ENCODE measurements around the gene PYGB.

Gene PYGB

GRCh38 chr20:25270829-25271251 lies 23.0 kb downstream of the PYGB start:
- no peaks in the 10 kb centered on the region for H3K27me3 ChIP-seq (ENCODE audit: insufficient read depth, low read length)
- H3K4me1 ChIP-seq (ENCODE audit: insufficient read depth, low read length) = no peaks in the 10 kb centered on the region
- H3K9me3 ChIP-seq (ENCODE audit: insufficient read depth, low read depth, low read length) = no peaks in the 10 kb centered on the region
- H3K9ac ChIP-seq (ENCODE audit: low read depth, low read length) = no peak overlapping the region
- no peak overlapping the region for H3K27ac ChIP-seq (ENCODE audit: low read length)
- no peak overlapping the region for H3K4me3 ChIP-seq (ENCODE audit: low read length)
- H3K36me3 ChIP-seq (ENCODE audit: insufficient read depth, low read depth, low read length) = peaks cover 57% of the 10 kb centered on the region

- Histone ChIP-seq H3K27ac (ENCODE audit: low read length) (no peak overlapping the region), H3K4me3 (ENCODE audit: low read length) (no peak overlapping the region), H3K9me3 (ENCODE audit: insufficient read depth, low read depth, low read length) (no peaks in the 10 kb centered on the region), H3K4me1 (ENCODE audit: insufficient read depth, low read length) (no peaks in the 10 kb centered on the region), H3K36me3 (ENCODE audit: insufficient read depth, low read depth, low read length) (peaks cover 59% of the 10 kb centered on the region), H3K9ac (ENCODE audit: low read depth, low read length) (no peak overlapping the region), H3K27me3 (ENCODE audit: insufficient read depth, low read length) (no peaks in the 10 kb centered on the region)
These were observed 23.8 kb downstream of the PYGB start for GRCh38 chr20:25271486-25272222.

- Histone ChIP-seq H3K27me3 (ENCODE audit: insufficient read depth, low read length) (no peaks in the 10 kb centered on the region), H3K27ac (ENCODE audit: low read length) (no peak overlapping the region), H3K4me3 (ENCODE audit: low read length) (no peak overlapping the region), H3K36me3 (ENCODE audit: insufficient read depth, low read depth, low read length) (peaks cover 66% of the 10 kb centered on the region), H3K9me3 (ENCODE audit: insufficient read depth, low read depth, low read length) (no peaks in the 10 kb centered on the region), H3K9ac (ENCODE audit: low read depth, low read length) (no peak overlapping the region), H3K4me1 (ENCODE audit: insufficient read depth, low read length) (no peaks in the 10 kb centered on the region)
These were observed 24.5 kb downstream of the PYGB start for GRCh38 chr20:25272223-25273000.

GRCh38 chr20:25273046-25273445 lies 25.2 kb downstream of the PYGB start:
- Histone ChIP-seq H3K4me1 (ENCODE audit: insufficient read depth, low read length) (no peaks in the 10 kb centered on the region), H3K9ac (ENCODE audit: low read depth, low read length) (no peak overlapping the region), H3K27ac (ENCODE audit: low read length) (no peak overlapping the region), H3K36me3 (ENCODE audit: insufficient read depth, low read depth, low read length) (peaks cover 73% of the 10 kb centered on the region), H3K27me3 (ENCODE audit: insufficient read depth, low read length) (no peaks in the 10 kb centered on the region), H3K9me3 (ENCODE audit: insufficient read depth, low read depth, low read length) (no peaks in the 10 kb centered on the region), H3K4me3 (ENCODE audit: low read length) (no peak overlapping the region)

- Histone ChIP-seq H3K27me3 (ENCODE audit: insufficient read depth, low read length) (no peaks in the 10 kb centered on the region), H3K36me3 (ENCODE audit: insufficient read depth, low read depth, low read length) (peaks cover 72% of the 10 kb centered on the region), H3K4me1 (ENCODE audit: insufficient read depth, low read length) (no peaks in the 10 kb centered on the region), H3K4me3 (ENCODE audit: low read length) (no peak overlapping the region), H3K27ac (ENCODE audit: low read length) (no peak overlapping the region), H3K9ac (ENCODE audit: low read depth, low read length) (no peak overlapping the region), H3K9me3 (ENCODE audit: insufficient read depth, low read depth, low read length) (no peaks in the 10 kb centered on the region)
These were observed 25.9 kb downstream of the PYGB start for GRCh38 chr20:25273541-25274358.

- Histone ChIP-seq H3K9ac (ENCODE audit: low read depth, low read length) (no peak overlapping the region), H3K27ac (ENCODE audit: low read length) (no peak overlapping the region), H3K4me1 (ENCODE audit: insufficient read depth, low read length) (no peaks in the 10 kb centered on the region), H3K27me3 (ENCODE audit: insufficient read depth, low read length) (no peaks in the 10 kb centered on the region), H3K9me3 (ENCODE audit: insufficient read depth, low read depth, low read length) (no peaks in the 10 kb centered on the region), H3K36me3 (ENCODE audit: insufficient read depth, low read depth, low read length) (peaks cover 64% of the 10 kb centered on the region), H3K4me3 (ENCODE audit: low read length) (no peak overlapping the region)
These were observed 26.6 kb downstream of the PYGB start for GRCh38 chr20:25274481-25274880.

GRCh38 chr20:25274891-25275812 lies 27.3 kb downstream of the PYGB start:
- no peak overlapping the region for H3K4me3 ChIP-seq (ENCODE audit: low read length)
- no peaks in the 10 kb centered on the region for H3K9me3 ChIP-seq (ENCODE audit: insufficient read depth, low read depth, low read length)
- no peaks in the 10 kb centered on the region for H3K4me1 ChIP-seq (ENCODE audit: insufficient read depth, low read length)
- peaks cover 67% of the 10 kb centered on the region for H3K36me3 ChIP-seq (ENCODE audit: insufficient read depth, low read depth, low read length)
- no peak overlapping the region for H3K9ac ChIP-seq (ENCODE audit: low read depth, low read length)
- H3K27ac ChIP-seq (ENCODE audit: low read length) = no peak overlapping the region
- H3K27me3 ChIP-seq (ENCODE audit: insufficient read depth, low read length) = no peaks in the 10 kb centered on the region

- H3K9ac ChIP-seq (ENCODE audit: low read depth, low read length) = no peak overlapping the region
- H3K27ac ChIP-seq (ENCODE audit: low read length) = no peak overlapping the region
- H3K27me3 ChIP-seq (ENCODE audit: insufficient read depth, low read length) = no peaks in the 10 kb centered on the region
- no peak overlapping the region for H3K4me3 ChIP-seq (ENCODE audit: low read length)
- no peaks in the 10 kb centered on the region for H3K4me1 ChIP-seq (ENCODE audit: insufficient read depth, low read length)
- no peaks in the 10 kb centered on the region for H3K9me3 ChIP-seq (ENCODE audit: insufficient read depth, low read depth, low read length)
- H3K36me3 ChIP-seq (ENCODE audit: insufficient read depth, low read depth, low read length) = peaks cover 70% of the 10 kb centered on the region
These were observed 28.1 kb downstream of the PYGB start for GRCh38 chr20:25275813-25276532.

GRCh38 chr20:25276533-25277050 lies 28.7 kb downstream of the PYGB start:
- H3K9ac ChIP-seq (ENCODE audit: low read depth, low read length) = no peak overlapping the region
- H3K36me3 ChIP-seq (ENCODE audit: insufficient read depth, low read depth, low read length) = peaks cover 67% of the 10 kb centered on the region
- no peaks in the 10 kb centered on the region for H3K9me3 ChIP-seq (ENCODE audit: insufficient read depth, low read depth, low read length)
- H3K27ac ChIP-seq (ENCODE audit: low read length) = no peak overlapping the region
- H3K27me3 ChIP-seq (ENCODE audit: insufficient read depth, low read length) = no peaks in the 10 kb centered on the region
- no peaks in the 10 kb centered on the region for H3K4me1 ChIP-seq (ENCODE audit: insufficient read depth, low read length)
- no peak overlapping the region for H3K4me3 ChIP-seq (ENCODE audit: low read length)

GRCh38 chr20:25277051-25277801 lies 29.3 kb downstream of the PYGB start:
- Histone ChIP-seq H3K36me3 (ENCODE audit: insufficient read depth, low read depth, low read length) (peaks cover 67% of the 10 kb centered on the region), H3K9ac (ENCODE audit: low read depth, low read length) (no peak overlapping the region), H3K27ac (ENCODE audit: low read length) (no peak overlapping the region), H3K4me3 (ENCODE audit: low read length) (no peak overlapping the region), H3K4me1 (ENCODE audit: insufficient read depth, low read length) (no peaks in the 10 kb centered on the region), H3K9me3 (ENCODE audit: insufficient read depth, low read depth, low read length) (no peaks in the 10 kb centered on the region), H3K27me3 (ENCODE audit: insufficient read depth, low read length) (no peaks in the 10 kb centered on the region)

Data from iPS-20b (cell line).